HG03139 (cell line): Measurements from ENCODE around the gene ABCG1.
"Not testable (repeated sequence)": the region's sequence is repeated elsewhere in the genome, so short reads cannot be mapped to it uniquely, and the experiment has no call there.

Experiments used
- ATAC-seq: cut with Tn5 transposase; IDR thresholded peaks from one replicate; pipeline ENCODE4 v1.9.1; 2021; ENCODE audit not compliant: unreplicated experiment

Gene ABCG1

GRCh38 chr21:42288962-42289361 lies 70.0 kb downstream of the ABCG1 start:
- ATAC-seq, result no peak

- ATAC-seq, result no peak
These were observed 71.0 kb downstream of the ABCG1 start for GRCh38 chr21:42289926-42290325.

- ATAC-seq, result no peak
These were observed 71.6 kb downstream of the ABCG1 start for GRCh38 chr21:42290505-42290904.

- ATAC-seq, result no peak
These were observed 72.2 kb downstream of the ABCG1 start for GRCh38 chr21:42291003-42291750.

- ATAC-seq, result no peak
These were observed 73.0 kb downstream of the ABCG1 start for GRCh38 chr21:42291751-42292562.

- not testable (repeated sequence) for ATAC-seq
These were observed 73.7 kb downstream of the ABCG1 start for GRCh38 chr21:42292563-42293142.

GRCh38 chr21:42293649-42294272 lies 74.8 kb downstream of the ABCG1 start:
- ATAC-seq, result no peak

- ATAC-seq, result no peak
These were observed 75.4 kb downstream of the ABCG1 start for GRCh38 chr21:42294273-42294880.

GRCh38 chr21:42295845-42296244 lies 76.9 kb downstream of the ABCG1 start:
- no peak for ATAC-seq

- ATAC-seq, result no peak
These were observed 77.6 kb downstream of the ABCG1 start for GRCh38 chr21:42296501-42296900.

GRCh38 chr21:42297377-42297776 lies 78.4 kb downstream of the ABCG1 start:
- no peak for ATAC-seq

GRCh38 chr21:42298237-42298636 lies 79.3 kb downstream of the ABCG1 start:
- no peak for ATAC-seq

- no peak for ATAC-seq
These were observed 79.7 kb downstream of the ABCG1 start for GRCh38 chr21:42298657-42299056.

GRCh38 chr21:42299324-42300044 lies 80.5 kb downstream of the ABCG1 start:
- no peak for ATAC-seq

- no peak for ATAC-seq
These were observed 81.2 kb downstream of the ABCG1 start for GRCh38 chr21:42300045-42300583.

- ATAC-seq, result no peak
These were observed 82.0 kb downstream of the ABCG1 start for GRCh38 chr21:42300956-42301355.

GRCh38 chr21:42301371-42302075 lies 82.6 kb downstream of the ABCG1 start:
- no peak for ATAC-seq

- no peak for ATAC-seq
These were observed 83.2 kb downstream of the ABCG1 start for GRCh38 chr21:42302076-42302650.

GRCh38 chr21:42302794-42303193 lies 83.9 kb downstream of the ABCG1 start:
- no peak for ATAC-seq
